MM.1S (cell line): Measurements from ENCODE around the gene ARHGEF7.

Experiments
- CTCF ChIP-seq: fragments of 300-600 bp; sonication (generic); IDR thresholded peaks from 2 replicates; pipeline ENCODE4 v1.5.1; 2016; ENCODE audit warnings: antibody characterized with exemption, low read length, mixed read lengths
- EZH2phosphoT487 ChIP-seq: fragments of 300-600 bp; sonication (generic); IDR thresholded peaks from 2 replicates; pipeline ENCODE4 v1.6.1; 2018; ENCODE audit warnings: antibody characterized with exemption, low read length

- TF ChIP-seq EZH2phosphoT487, result no peak
- no peak for TF ChIP-seq CTCF
Measured at GRCh38 chr13:111338841-111339240, 223.7 kb downstream of the ARHGEF7 start.
